Neural progenitor cell (in vitro differentiated cells): ENCODE measurements around the gene TMEM179. TPM values are rescaled to one million over a fixed set of nuclear protein-coding genes. Genes with fewer than 3 reads are reported as not detected.

Experiments used
- DNase-seq: peaks from one replicate; pipeline ENCODE4 v3.0.0-alpha.2; 2016; ENCODE audit warnings: low spot score
- H2AFZ ChIP-seq: fragments of 200-600 bp; sonication (generic); replicated peaks from 2 replicates; pipeline ENCODE4 v1.6.1; 2016; ENCODE audit warnings: antibody characterized with exemption
- H3F3A ChIP-seq: fragments of 200-600 bp; sonication (generic); 2 replicates; pipeline ENCODE4 v1.6.1; 2016; ENCODE audit warnings: antibody characterized with exemption, low read depth
- H3K27ac ChIP-seq: fragments of 200-600 bp; sonication (generic); 2 replicates; pipeline ENCODE4 v1.5.1; 2016; ENCODE audit warnings: mild to moderate bottlenecking
- H3K27me3 ChIP-seq: fragments of 200-600 bp; sonication (generic); 2 replicates; pipeline ENCODE4 v1.6.1; 2016; ENCODE audit warnings: mild to moderate bottlenecking, moderate library complexity
- H3K36me3 ChIP-seq: fragments of 200-600 bp; sonication (generic); 2 replicates; pipeline ENCODE4 v1.5.1; 2016
- H3K4me1 ChIP-seq: fragments of 200-600 bp; sonication (generic); 2 replicates; pipeline ENCODE4 v1.6.1; 2016; ENCODE audit warnings: mixed run types
- H3K4me2 ChIP-seq: fragments of 200-600 bp; sonication (generic); 2 replicates; pipeline ENCODE4 v1.6.1; 2016
- H3K4me3 ChIP-seq: fragments of 200-600 bp; sonication (generic); 2 replicates; pipeline ENCODE4 v1.5.1; 2016
- H3K79me2 ChIP-seq: fragments of 200-600 bp; sonication (generic); 2 replicates; pipeline ENCODE4 v1.6.1; 2016; ENCODE audit warnings: low read depth
- H3K9ac ChIP-seq: fragments of 200-600 bp; sonication (generic); 2 replicates; pipeline ENCODE4 v1.6.1; 2016
- H3K9me3 ChIP-seq: fragments of 200-600 bp; sonication (generic); 2 replicates; pipeline ENCODE4 v1.5.1; 2016; ENCODE audit warnings: low read depth
- H4K20me1 ChIP-seq: fragments of 200-600 bp; sonication (generic); 2 replicates; pipeline ENCODE4 v1.6.1; 2016; ENCODE audit warnings: low read depth
- H3K27ac Mint-ChIP-seq: 3 replicates; pipeline ENCODE4 v1.8.0; 2021; ENCODE audit warnings: mixed read lengths
- H3K27me3 Mint-ChIP-seq: 2 replicates; pipeline ENCODE4 v1.8.0; 2022; ENCODE audit warnings: low read depth, mild to moderate bottlenecking, inconsistent platforms, moderate library complexity, mixed read lengths; ENCODE audit not compliant: insufficient read depth
- H3K36me3 Mint-ChIP-seq: 3 replicates; pipeline ENCODE4 v1.8.0; 2021; ENCODE audit warnings: mixed read lengths
- H3K4me1 Mint-ChIP-seq: 3 replicates; pipeline ENCODE4 v1.8.0; 2021; ENCODE audit warnings: mixed read lengths
- H3K4me3 Mint-ChIP-seq: 3 replicates; pipeline ENCODE4 v1.8.0; 2021; ENCODE audit warnings: mild to moderate bottlenecking, moderate library complexity, mixed read lengths
- H3K9me3 Mint-ChIP-seq: 3 replicates; pipeline ENCODE4 v1.8.0; 2020; ENCODE audit warnings: mixed read lengths
- CTCF ChIP-seq: fragments of 200-600 bp; sonication (generic); IDR thresholded peaks from 2 replicates; pipeline ENCODE4 v1.5.1; 2017; ENCODE audit warnings: antibody characterized with exemption, mild to moderate bottlenecking
- EZH2 ChIP-seq: fragments of 200-600 bp; sonication (generic); IDR thresholded peaks from 2 replicates; pipeline ENCODE4 v1.6.1; 2017; ENCODE audit warnings: antibody characterized with exemption, mild to moderate bottlenecking, moderate library complexity
- EZH2phosphoT487 ChIP-seq: fragments of 200-600 bp; sonication (generic); IDR thresholded peaks from 2 replicates; pipeline ENCODE4 v1.6.1; 2017; ENCODE audit warnings: antibody characterized with exemption
- total RNA-seq: library from RNA; depleted of rRNA; stranded (reverse); fragments of >200 nt; gene quantifications from 2 replicates; pipeline ENCODE4 v1.2.3, GENCODE V29; 2015; ENCODE audit warnings: low replicate concordance

The TMEM179 gene
- total RNA-seq, 1 donor from 2014 or later = 0.77 TPM

- no peak overlapping the region for H3K4me3 ChIP-seq
- Mint-ChIP-seq H3K36me3 (no peaks in the 10 kb centered on the region), H3K9me3 (no peaks in the 10 kb centered on the region), H3K4me3 (no peak overlapping the region), H3K27me3 (peaks cover 14% of the 10 kb centered on the region), H3K4me1 (peaks cover 16% of the 10 kb centered on the region), H3K27ac (no peak overlapping the region)
- no peak overlapping the region for H2AFZ ChIP-seq
- DNase-seq = no peak
- no peaks in the 10 kb centered on the region for H3K9me3 ChIP-seq
- H3K79me2 ChIP-seq = no peaks in the 10 kb centered on the region
- H4K20me1 ChIP-seq = no peaks in the 10 kb centered on the region
- H3K4me1 ChIP-seq = no peaks in the 10 kb centered on the region
- no peak overlapping the region for H3K9ac ChIP-seq
- no peak overlapping the region for H3K4me2 ChIP-seq
- no peaks in the 10 kb centered on the region for H3K27me3 ChIP-seq
- H3F3A ChIP-seq = no peaks in the 10 kb centered on the region
- H3K27ac ChIP-seq = no peak overlapping the region
- H3K36me3 ChIP-seq = no peaks in the 10 kb centered on the region
- no peak for TF ChIP-seq EZH2phosphoT487
- TF ChIP-seq EZH2 = no peak
- TF ChIP-seq CTCF = no peak
Observed at GRCh38 chr14:104588066-104588857, 16.3 kb downstream of the TMEM179 start.

- H3K4me1 ChIP-seq = no peaks in the 10 kb centered on the region
- H3K4me2 ChIP-seq = no peak overlapping the region
- no peaks in the 10 kb centered on the region for H3K36me3 ChIP-seq
- no peak for TF ChIP-seq EZH2phosphoT487
- TF ChIP-seq EZH2 = no peak
- no peak for TF ChIP-seq CTCF
- H3K4me1 Mint-ChIP-seq = peaks cover 18% of the 10 kb centered on the region
- no peaks in the 10 kb centered on the region for H3K79me2 ChIP-seq
- no peak overlapping the region for H3K9ac ChIP-seq
- no peaks in the 10 kb centered on the region for H3K27me3 ChIP-seq
- no peak overlapping the region for H3K27ac Mint-ChIP-seq
- no peak overlapping the region for H3K27ac ChIP-seq
- H3K9me3 Mint-ChIP-seq = no peaks in the 10 kb centered on the region
- no peak overlapping the region for H3K4me3 ChIP-seq
- no peaks in the 10 kb centered on the region for H3K9me3 ChIP-seq
- peaks cover 14% of the 10 kb centered on the region for H3K27me3 Mint-ChIP-seq
- DNase-seq = no peak
- H3F3A ChIP-seq = no peaks in the 10 kb centered on the region
- H3K4me3 Mint-ChIP-seq = no peak overlapping the region
- no peak overlapping the region for H2AFZ ChIP-seq
- no peaks in the 10 kb centered on the region for H4K20me1 ChIP-seq
- H3K36me3 Mint-ChIP-seq = no peaks in the 10 kb centered on the region
Observed at GRCh38 chr14:104587641-104588040, 16.9 kb downstream of the TMEM179 start.

- peaks cover 13% of the 10 kb centered on the region for H3K4me1 Mint-ChIP-seq
- Histone ChIP-seq H3K9me3 (no peaks in the 10 kb centered on the region), H3K79me2 (no peaks in the 10 kb centered on the region), H3K4me3 (no peak overlapping the region), H3F3A (no peaks in the 10 kb centered on the region), H3K4me2 (no peak overlapping the region), H4K20me1 (no peaks in the 10 kb centered on the region), H3K27ac (no peak overlapping the region), H3K27me3 (no peaks in the 10 kb centered on the region), H2AFZ (no peak overlapping the region), H3K9ac (no peak overlapping the region), H3K4me1 (no peaks in the 10 kb centered on the region), H3K36me3 (no peaks in the 10 kb centered on the region)
- no peak for TF ChIP-seq EZH2phosphoT487
- no peak for TF ChIP-seq CTCF
- no peak for TF ChIP-seq EZH2
- no peaks in the 10 kb centered on the region for H3K36me3 Mint-ChIP-seq
- H3K27ac Mint-ChIP-seq = no peak overlapping the region
- H3K4me3 Mint-ChIP-seq = no peak overlapping the region
- peaks cover 8% of the 10 kb centered on the region for H3K27me3 Mint-ChIP-seq
- no peak for DNase-seq
- no peaks in the 10 kb centered on the region for H3K9me3 Mint-ChIP-seq
Observed at GRCh38 chr14:104586832-104587620, 17.5 kb downstream of the TMEM179 start.
